GM18517 (cell line): ENCODE data around the gene CLIP4.

Experiments
- ATAC-seq: cut with Tn5 transposase; IDR thresholded peaks from one replicate; pipeline ENCODE4 v1.9.1; 2021; ENCODE audit warnings: mild to moderate bottlenecking, moderate library complexity; ENCODE audit not compliant: unreplicated experiment

Gene CLIP4

GRCh38 chr2:29186817-29187216, 71.6 kb downstream of the CLIP4 start:
- no peak for ATAC-seq

- ATAC-seq, result no peak
Observed at GRCh38 chr2:29187926-29188325, 72.7 kb downstream of the CLIP4 start.

GRCh38 chr2:29189052-29189451, 73.8 kb downstream of the CLIP4 start:
- ATAC-seq, result no peak

- ATAC-seq, result no peak
Observed at GRCh38 chr2:29191817-29192216, 76.6 kb downstream of the CLIP4 start.

- ATAC-seq, result no peak
Observed at GRCh38 chr2:29192526-29192925, 77.3 kb downstream of the CLIP4 start.

DNA sequence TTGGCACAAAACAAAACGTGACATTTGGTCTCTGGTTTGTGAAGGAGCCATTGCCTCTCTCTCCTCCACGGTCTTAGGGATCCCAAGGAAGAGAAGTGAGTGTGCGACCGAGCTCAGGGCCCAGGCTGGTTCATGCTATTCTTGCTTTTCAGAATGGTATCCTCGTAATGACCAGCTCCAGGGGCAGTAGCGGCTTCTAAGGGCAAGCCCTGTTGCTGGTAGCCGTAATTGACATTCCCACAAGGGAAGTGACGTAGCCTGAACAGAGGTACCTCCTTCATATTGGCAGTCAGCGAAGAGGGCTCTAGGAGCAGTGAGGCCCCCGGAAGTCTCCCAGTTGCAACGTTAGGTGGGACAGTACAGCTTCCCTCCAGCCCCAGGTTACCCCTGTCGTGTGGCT, 77.9 kb downstream of the CLIP4 start:
- ATAC-seq, result no peak

- no peak for ATAC-seq
Observed at GRCh38 chr2:29193681-29194080, 78.5 kb downstream of the CLIP4 start.

GRCh38 chr2:29195796-29196195, 80.6 kb downstream of the CLIP4 start:
- no peak for ATAC-seq

GRCh38 chr2:29196792-29197788, 81.9 kb downstream of the CLIP4 start:
- peak; percentile 53 for ATAC-seq

- ATAC-seq, result no peak
Observed at GRCh38 chr2:29201979-29202378, 86.8 kb downstream of the CLIP4 start.

DNA sequence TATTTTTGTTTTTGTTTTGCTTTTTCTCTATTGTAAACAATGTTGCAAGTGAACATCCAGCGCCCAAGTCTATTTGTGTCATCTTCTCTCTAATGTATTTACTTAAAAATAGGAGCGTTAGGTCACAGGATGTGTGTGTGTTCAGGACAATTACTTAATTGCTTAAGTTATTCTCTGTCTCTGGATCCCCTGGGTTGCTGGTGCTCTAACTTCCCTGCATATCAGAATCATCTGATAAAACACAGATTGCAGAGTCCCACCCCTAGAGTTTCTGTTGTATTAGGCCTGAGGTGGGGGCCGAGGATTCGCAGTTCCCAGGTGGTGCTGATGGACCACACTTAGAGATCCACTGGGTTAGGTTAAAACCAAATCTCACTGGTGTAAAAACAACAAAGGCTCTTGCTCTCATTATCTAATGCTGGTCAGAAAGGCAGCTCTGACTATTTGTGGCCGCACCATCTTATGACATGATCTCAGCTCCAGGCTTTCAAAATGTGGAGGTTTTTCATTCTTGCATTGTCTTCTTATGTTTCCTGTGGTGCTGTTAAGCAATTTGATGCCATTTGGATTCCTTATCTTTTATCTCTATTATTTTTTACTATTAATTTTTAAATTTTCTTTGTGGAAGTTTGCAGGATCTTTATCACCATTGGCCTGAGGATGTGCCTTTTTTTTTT, 87.7 kb downstream of the CLIP4 start:
- ATAC-seq, result no peak

- no peak for ATAC-seq
Observed at GRCh38 chr2:29206941-29207340, 91.7 kb downstream of the CLIP4 start.

- ATAC-seq, result no peak
Observed at GRCh38 chr2:29207352-29208148, 92.3 kb downstream of the CLIP4 start.

DNA sequence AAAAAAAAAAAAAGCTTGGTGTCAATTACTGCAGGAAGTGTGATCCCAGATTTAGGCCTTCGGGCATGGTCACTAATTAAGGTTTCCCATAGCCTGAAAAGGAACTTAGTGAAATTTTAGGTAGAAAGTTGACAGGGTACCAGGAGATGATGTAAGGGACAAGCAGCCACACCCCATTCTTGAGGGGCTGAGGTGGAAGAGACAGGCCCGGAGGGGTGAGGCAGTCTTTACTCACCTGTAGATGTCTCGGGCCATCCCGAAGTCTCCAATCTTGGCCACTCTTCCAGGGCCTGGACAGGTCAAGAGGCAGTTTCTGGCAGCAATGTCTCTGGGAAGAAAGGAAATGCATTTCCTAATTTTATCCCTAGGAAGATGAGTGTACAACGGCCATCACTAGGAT, 94.3 kb downstream of the CLIP4 start:
- no peak for ATAC-seq

- ATAC-seq, result no peak
Observed at GRCh38 chr2:29212009-29212408, 96.8 kb downstream of the CLIP4 start.

DNA sequence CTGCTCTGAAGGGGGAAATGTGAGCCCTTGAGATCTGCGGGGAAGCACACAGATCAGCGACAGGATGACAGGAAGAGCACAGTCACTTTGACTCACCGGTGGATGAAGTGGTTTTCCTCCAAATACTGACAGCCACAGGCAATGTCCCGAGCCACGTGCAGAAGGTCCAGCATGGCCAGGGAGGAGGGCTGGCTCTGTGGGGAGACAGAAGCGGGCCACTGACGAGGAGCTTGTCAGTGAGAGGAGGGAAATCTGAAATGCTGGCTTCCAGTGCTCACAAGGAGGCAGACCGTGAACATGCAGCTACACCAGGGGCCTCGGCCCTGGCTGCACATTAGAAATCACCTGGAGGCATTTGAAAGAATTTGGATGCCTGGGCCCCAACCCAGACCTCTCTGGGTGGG, 98.7 kb downstream of the CLIP4 start:
- ATAC-seq, result no peak

DNA sequence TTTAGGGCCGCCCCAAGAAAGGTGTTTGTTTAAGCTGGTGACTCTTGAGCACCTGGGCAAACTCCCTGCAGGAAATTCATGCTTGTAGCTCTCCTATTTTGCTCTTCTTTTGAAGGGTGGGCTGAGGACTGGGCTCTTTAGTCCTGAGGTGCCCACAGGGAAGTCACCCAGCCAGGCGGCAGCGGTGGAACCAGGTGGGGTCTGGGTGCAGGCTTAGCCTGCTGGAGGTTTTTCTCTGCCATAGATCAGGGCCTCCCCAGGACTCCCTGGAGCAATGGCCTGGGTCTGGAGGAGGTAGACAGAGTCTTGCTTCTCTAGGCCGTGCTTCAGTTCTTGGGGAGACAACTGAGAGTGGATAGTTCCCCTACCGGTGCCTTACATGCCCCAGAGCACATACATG, 99.9 kb downstream of the CLIP4 start:
- no peak for ATAC-seq

GRCh38 chr2:29215739-29216608, 100.8 kb downstream of the CLIP4 start:
- ATAC-seq, result no peak

GRCh38 chr2:29216609-29216909, 101.3 kb downstream of the CLIP4 start:
- no peak for ATAC-seq

DNA sequence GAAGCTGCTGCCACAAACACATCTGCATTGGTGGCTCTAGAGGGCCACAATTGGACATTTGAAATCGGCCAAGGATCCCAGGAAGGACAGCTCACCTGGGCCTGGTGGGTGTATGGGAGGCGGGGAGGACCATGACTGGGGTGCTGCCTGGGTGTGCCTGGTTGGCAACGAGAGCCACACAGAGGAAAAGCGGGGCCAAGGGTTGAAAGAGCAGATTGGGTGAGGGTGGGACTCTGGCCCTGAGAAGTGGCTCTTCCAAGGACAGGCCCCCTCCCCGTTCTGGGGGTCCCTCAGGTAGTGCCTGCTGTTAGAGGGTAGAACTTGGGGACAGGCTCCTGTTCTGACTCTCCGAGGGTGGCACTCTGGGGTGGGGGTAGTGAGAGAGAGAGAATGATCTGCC, 102.9 kb downstream of the CLIP4 start:
- ATAC-seq, result no peak
